ENCODE measurements around the gene RIPOR3. TPM values are rescaled to one million over a fixed set of nuclear protein-coding genes. Genes with fewer than 3 reads are reported as not detected.

The RIPOR3 gene
- total and polyA plus RNA-seq, 2 donors from 2014 or later, result 10.5 to 14.6 TPM

DNA sequence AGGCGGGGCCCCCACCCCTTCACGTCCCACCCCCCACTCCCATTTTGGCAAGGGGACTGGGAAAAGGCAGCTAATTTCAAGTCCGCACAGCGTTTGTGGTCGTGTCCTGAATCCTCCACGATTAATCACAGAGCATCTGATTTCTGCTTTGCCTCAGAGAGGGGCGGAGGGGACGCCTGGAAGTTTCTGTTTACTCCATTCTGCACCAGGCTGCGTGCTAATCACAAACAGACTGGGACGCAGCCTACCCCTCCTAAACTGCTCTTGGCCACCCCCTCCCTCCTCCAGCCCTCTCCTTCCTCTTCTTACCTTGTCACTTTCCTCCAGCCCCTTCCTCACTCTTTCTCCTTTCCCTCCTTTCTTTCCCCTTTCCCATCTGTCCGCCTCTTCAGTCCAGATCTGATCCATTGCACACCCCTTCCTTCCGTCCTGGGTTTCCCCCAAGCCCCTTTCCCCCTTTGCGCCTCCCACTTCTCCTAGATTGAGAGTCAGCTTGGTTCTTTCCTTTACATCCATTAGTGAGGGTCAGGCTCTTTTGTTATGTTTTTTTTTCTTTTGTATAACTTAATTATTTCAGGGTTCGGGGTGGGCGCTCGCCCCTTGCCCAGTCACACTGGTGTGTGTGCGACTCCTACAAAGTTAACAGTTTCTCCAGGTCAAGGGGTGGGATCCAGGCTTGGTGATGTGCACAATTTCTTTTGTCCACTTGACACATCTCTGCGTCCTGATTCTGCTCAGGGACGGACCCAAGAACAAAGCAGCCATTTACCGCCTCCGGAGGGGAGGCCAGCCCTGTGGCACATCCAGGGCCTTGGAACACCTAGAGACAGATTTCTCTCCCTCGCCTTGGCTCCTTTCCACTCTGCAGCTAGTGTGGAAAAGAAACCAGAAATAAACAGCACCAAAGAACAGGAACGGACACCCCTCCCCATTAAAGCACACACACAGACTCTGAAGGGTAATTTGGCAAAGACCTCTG is 520 bp upstream of the RIPOR3 start:
- TF ChIP-seq, protein P1, sequence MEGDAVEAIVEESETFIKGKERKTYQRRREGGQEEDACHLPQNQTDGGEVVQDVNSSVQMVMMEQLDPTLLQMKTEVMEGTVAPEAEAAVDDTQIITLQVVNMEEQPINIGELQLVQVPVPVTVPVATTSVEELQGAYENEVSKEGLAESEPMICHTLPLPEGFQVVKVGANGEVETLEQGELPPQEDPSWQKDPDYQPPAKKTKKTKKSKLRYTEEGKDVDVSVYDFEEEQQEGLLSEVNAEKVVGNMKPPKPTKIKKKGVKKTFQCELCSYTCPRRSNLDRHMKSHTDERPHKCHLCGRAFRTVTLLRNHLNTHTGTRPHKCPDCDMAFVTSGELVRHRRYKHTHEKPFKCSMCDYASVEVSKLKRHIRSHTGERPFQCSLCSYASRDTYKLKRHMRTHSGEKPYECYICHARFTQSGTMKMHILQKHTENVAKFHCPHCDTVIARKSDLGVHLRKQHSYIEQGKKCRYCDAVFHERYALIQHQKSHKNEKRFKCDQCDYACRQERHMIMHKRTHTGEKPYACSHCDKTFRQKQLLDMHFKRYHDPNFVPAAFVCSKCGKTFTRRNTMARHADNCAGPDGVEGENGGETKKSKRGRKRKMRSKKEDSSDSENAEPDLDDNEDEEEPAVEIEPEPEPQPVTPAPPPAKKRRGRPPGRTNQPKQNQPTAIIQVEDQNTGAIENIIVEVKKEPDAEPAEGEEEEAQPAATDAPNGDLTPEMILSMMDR (IDR thresholded peaks at IDR 0.05; ENCODE audit: borderline replicate concordance, extremely low read depth, insufficient read depth), result no peak
- FAIRE-seq (no peak), DNase-seq (peak in 2 of 5 donors; percentile 33 to 61)
- Histone ChIP-seq H3K9me3 (ENCODE audit: control insufficient read depth in 2 of 3, insufficient read depth in 1 of 3, low read length in 3 of 3) (no peaks in the 10 kb centered on the region), H3K36me3 (ENCODE audit: control insufficient read depth in 2 of 3, insufficient read depth in 3 of 3, low read length in 3 of 3) (no peaks in the 10 kb centered on the region), H3K27me3 (ENCODE audit: control insufficient read depth, insufficient read depth, low read length) (no peaks in the 10 kb centered on the region), H3K4me1 (ENCODE audit: control insufficient read depth in 2 of 3, insufficient read depth in 2 of 3, low read depth in 1 of 3, low read length in 3 of 3) (peaks cover 0 to 14% (median 0%) of the 10 kb centered on the region in 3 donors), H3K4me3 (ENCODE audit: low read length in 3 of 3) (peak overlapping the region; percentile 7 to 56 (median 31)), H3K27ac (ENCODE audit: low read depth in 2 of 2, low read length in 2 of 2) (peak overlapping the region in 1 of 2 donors; percentile 69), H3K9ac (ENCODE audit: low read length in 3 of 3) (peak overlapping the region in 1 of 3 donors; percentile 46)
- intact Hi-C loops (cut with DNase I), result no loop called here

DNA sequence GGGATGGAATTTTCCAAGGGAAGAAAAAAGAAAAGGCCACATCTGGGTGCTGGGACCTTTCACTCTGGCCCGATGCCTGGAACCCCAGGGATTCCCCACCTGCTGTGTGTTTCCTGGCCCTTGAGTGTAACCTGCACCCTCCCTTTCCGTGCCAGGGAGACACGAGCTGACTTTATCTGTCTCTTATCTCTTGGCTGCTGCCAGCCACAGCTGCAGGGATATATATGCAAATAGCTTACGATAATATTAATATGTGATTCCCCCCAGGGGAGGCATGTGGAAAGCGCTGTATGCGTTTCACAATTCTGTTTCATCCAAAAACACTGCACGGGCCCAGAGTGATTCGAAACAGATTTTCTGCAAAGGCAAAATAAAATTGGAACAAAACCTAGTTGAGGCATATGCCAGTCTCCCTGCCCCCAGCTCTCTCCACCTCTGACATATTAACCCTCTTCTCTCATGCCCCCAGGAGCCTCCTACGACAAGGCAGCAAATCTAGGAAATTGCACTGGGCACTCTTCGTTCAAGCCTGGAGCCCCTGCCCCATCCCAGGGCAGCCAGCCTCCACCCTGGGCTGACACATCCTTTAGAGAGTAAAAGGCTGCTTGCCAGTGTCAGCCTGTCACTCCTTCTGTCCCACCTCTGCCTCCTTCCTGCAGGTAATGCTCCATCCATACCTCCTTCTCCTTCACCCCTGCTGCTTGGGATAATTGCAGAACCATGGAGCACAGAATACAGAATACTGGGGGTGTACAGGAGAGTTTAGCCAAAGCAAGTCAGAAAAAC is 1.3 kb downstream of the RIPOR3 start:
- peaks cover 0 to 13% (median 0%) of the 10 kb centered on the region in 3 donors for H3K4me1 ChIP-seq (ENCODE audit: control insufficient read depth in 2 of 3, insufficient read depth in 2 of 3, low read depth in 1 of 3, low read length in 3 of 3)
- H3K27me3 ChIP-seq (ENCODE audit: control insufficient read depth, insufficient read depth, low read length), result no peaks in the 10 kb centered on the region
- H3K4me3 ChIP-seq (ENCODE audit: low read length in 3 of 3), result peak overlapping the region; percentile 18 to 56 (median 52)
- H3K36me3 ChIP-seq (ENCODE audit: control insufficient read depth in 2 of 3, insufficient read depth in 3 of 3, low read length in 3 of 3), result no peaks in the 10 kb centered on the region
- FAIRE-seq (no peak), DNase-seq (no peak)
- TF ChIP-seq, protein P1 (IDR thresholded peaks at IDR 0.05; ENCODE audit: borderline replicate concordance, extremely low read depth, insufficient read depth), result no peak
- H3K27ac ChIP-seq (ENCODE audit: low read depth in 2 of 2, low read length in 2 of 2), result peak overlapping the region; percentile 70 to 76
- intact Hi-C loops (cut with DNase I), result no loop called here
- H3K9me3 ChIP-seq (ENCODE audit: control insufficient read depth in 2 of 3, insufficient read depth in 1 of 3, low read length in 3 of 3), result no peaks in the 10 kb centered on the region
- peak overlapping the region in 1 of 3 donors; percentile 56 for H3K9ac ChIP-seq (ENCODE audit: low read length in 3 of 3)

DNA sequence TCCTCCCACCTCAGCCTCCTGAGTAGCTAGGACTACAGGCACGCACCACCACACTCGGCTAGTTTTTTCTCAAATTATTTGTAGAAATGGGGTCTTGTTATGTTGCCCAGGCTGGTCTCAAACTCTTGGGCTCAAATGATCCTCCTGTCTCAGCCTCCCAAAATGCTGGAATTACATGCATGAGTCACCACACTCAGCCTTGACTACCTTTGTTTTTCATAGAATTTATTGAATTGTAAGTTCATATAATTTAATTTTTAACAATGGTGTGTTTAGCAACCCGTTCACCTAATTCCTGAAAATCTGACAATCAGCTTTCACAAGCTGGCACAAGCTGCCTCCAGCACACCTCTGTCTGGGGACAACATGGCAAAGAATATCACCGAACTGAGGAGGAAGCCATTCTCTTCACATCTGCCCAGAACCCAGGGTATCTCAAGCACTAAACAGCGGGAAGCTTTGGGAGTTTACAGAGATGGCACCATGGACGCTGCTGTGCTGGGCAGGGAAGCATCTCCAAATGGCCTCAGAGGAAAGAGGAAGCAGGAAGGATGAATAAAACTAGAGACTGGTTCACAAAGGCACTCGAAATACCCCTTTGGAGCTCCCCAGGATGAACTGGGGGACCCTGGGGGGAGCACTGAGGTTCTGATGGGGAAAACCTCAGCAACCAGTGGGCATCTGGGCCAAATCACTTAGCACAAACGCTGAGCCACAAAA is 2.9 kb downstream of the RIPOR3 start:
- H3K4me3 ChIP-seq (ENCODE audit: low read length in 3 of 3), result peak overlapping the region in 2 of 3 donors; percentile 14 to 43
- H3K27ac ChIP-seq (ENCODE audit: low read depth in 2 of 2, low read length in 2 of 2), result peak overlapping the region in 1 of 2 donors; percentile 6
- no peaks in the 10 kb centered on the region for H3K36me3 ChIP-seq (ENCODE audit: control insufficient read depth in 2 of 3, insufficient read depth in 3 of 3, low read length in 3 of 3)
- no peak for FAIRE-seq
- TF ChIP-seq, protein P1 (IDR thresholded peaks at IDR 0.05; ENCODE audit: borderline replicate concordance, extremely low read depth, insufficient read depth), result no peak
- peaks cover 0 to 10% (median 0%) of the 10 kb centered on the region in 3 donors for H3K4me1 ChIP-seq (ENCODE audit: control insufficient read depth in 2 of 3, insufficient read depth in 2 of 3, low read depth in 1 of 3, low read length in 3 of 3)
- intact Hi-C loops (cut with DNase I), result no loop called here
- no peaks in the 10 kb centered on the region for H3K27me3 ChIP-seq (ENCODE audit: control insufficient read depth, insufficient read depth, low read length)
- H3K9ac ChIP-seq (ENCODE audit: low read length in 3 of 3), result no peak overlapping the region
- H3K9me3 ChIP-seq (ENCODE audit: control insufficient read depth in 2 of 3, insufficient read depth in 1 of 3, low read length in 3 of 3), result no peaks in the 10 kb centered on the region
- DNase-seq, result no peak

Data from kidney (tissue), 14 donors.